SU-DHL-6 (cell line): ENCODE data around the gene DNAH9.

ENCODE experiments used
- CTCF ChIP-seq: fragments of 200-600 bp; sonication (generic); IDR thresholded peaks from one replicate; pipeline ENCODE4 v1.5.1; 2017; ENCODE audit warnings: antibody characterized with exemption, mild to moderate bottlenecking, low read length, moderate library complexity; ENCODE audit not compliant: insufficient read depth, poor library complexity, severe bottlenecking
- EZH2phosphoT487 ChIP-seq: fragments of 200-600 bp; sonication (generic), shearing (Covaris generic); conservative IDR thresholded peaks from 2 replicates; pipeline ENCODE4 v1.6.1; 2018; ENCODE audit warnings: mild to moderate bottlenecking, antibody characterized with exemption, low read length, moderate library complexity, mixed read lengths

GRCh38 chr17:11747441-11747840 is 149.2 kb downstream of the DNAH9 start:
- TF ChIP-seq CTCF (no peak), EZH2phosphoT487 (no peak)
